ENCODE results near the gene NXF3.
"Not testable (repeated sequence)": the region's sequence is repeated elsewhere in the genome, so short reads cannot be mapped to it uniquely, and the experiment has no call there.

The NXF3 gene

DNA sequence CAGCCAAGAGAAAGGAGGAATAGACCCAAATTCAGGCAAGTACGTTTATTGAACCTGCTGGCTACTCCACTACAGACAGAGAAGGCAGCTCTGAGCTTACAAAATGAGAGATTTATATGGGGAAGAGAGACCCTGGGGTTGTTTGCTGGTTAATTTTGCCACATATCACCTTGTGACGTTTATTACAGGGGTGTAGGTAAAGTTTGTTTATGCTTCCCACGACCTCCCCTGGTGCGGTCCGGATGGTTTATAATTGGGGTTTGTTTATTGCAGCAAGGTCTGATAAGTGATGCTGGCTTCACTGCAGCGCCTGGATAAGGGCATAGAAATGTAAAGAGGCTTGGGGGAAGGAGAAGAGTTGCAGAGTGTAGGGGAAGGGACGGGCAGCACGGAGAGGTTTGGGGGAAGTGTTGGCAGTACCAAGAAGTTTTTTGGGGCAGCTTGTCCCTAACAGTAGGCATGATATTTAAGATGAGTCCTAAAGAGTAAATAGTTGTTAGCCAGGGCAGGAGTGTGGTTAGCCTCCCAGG is 41.6 kb downstream of the NXF3 start:
- DNase-seq (ENCODE audit: low spot score), result no peak

DNA sequence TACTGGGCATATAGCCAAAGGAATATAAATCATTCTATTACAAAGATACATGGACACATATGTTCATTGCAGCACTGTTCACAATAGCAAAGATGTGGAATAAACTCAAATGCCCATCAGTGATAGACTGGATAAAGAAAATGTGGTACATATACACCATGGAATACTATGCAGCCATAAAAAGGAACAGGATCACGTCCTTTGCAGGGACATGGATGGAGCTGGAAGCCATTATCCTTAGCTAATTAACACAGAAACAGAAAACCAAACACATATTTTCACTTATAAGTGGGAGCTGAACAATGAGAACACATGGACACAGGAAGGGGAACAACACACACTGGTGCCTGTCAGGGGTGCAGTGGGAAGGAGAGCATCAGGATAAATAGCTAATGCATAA is 59.6 kb downstream of the NXF3 start:
- DNase-seq (ENCODE audit: low spot score), result not testable (repeated sequence)

Measured in AG08395 (cell line).